HCT116 (cell line): Measurements from ENCODE around the gene UTF1. TPM values are rescaled to one million over a fixed set of nuclear protein-coding genes. Genes with fewer than 3 reads are reported as not detected.

Experiments used
- ATAC-seq: fragments of 200-7000 bp; cut with Tn5 transposase; 2 replicates; pipeline ENCODE4 v1.9.1; 2020; ENCODE audit warnings: mild to moderate bottlenecking, moderate library complexity
- BruUV-seq: library from RNA; stranded (reverse); fragments of 400-500 nt; replicated peaks from 2 replicates; lab custom pipeline; 2021; lab: Mats Ljungman, UMichigan
- CTCF ChIA-PET: fragments of 300-600 bp; sonication (Branson Sonifier 250); formaldehyde crosslinking; loops from one replicate; lab custom pipeline; 2021; ENCODE audit warnings: antibody characterized with exemption; lab: Charles Lee
- POLR2A ChIA-PET: fragments of 300-600, 350-600 bp; sonication (Branson Sonifier 250); formaldehyde crosslinking; loops from one replicate; lab custom pipeline; 2021; ENCODE audit warnings: antibody characterized with exemption; lab: Charles Lee
- RAD21 ChIA-PET, 2 experiments: fragments of 300-600 bp; sonication (Branson Sonifier 250); formaldehyde crosslinking; loops; one replicate each; lab custom pipeline; 2023; ENCODE audit warnings: low total read pairs in 2 of 2; ENCODE audit not compliant: uncharacterized antibody in 2 of 2, unreplicated experiment in 2 of 2, low non-redundant PET in 1 of 2; lab: Charles Lee
- DNase-seq: peaks from one replicate; pipeline ENCODE4 v3.0.0-alpha.2; 2010; ENCODE audit warnings: low read depth, low spot score
- H2AFZ ChIP-seq: fragments of 200-600 bp; shearing (Covaris generic), sonication (generic); 2 replicates; pipeline ENCODE4 v1.6.1; 2017; ENCODE audit warnings: low read depth, mixed run types, mixed read lengths, antibody characterized with exemption, low read length; ENCODE audit not compliant: poor library complexity, severe bottlenecking
- H3K27ac ChIP-seq: 2 replicates; pipeline ENCODE4 v1.5.1; 2012; ENCODE audit warnings: low read depth, low read length
- H3K27me3 ChIP-seq: fragments of 200-600 bp; sonication (generic); 2 replicates; pipeline ENCODE4 v1.6.1; 2016; ENCODE audit warnings: mixed run types, low read length, mixed read lengths; ENCODE audit not compliant: insufficient read depth
- H3K36me3 ChIP-seq, 2 experiments: fragments of 200-500 bp in 1 of 2; fragments of 200-600 bp in 1 of 2; sonication (Bioruptor generic) in 1 of 2; sonication (generic) in 1 of 2; 2 replicates each; pipeline versions ENCODE4 v1.5.1 to v1.6.1; 2014 to 2016; ENCODE audit warnings: low read length in 2 of 2, inconsistent platforms in 1 of 2, mixed read lengths in 1 of 2, mixed run types in 1 of 2; ENCODE audit not compliant: insufficient read depth in 2 of 2, control insufficient read depth in 1 of 2
- H3K4me1 ChIP-seq, 2 experiments: fragments of 200-600 bp in 1 of 2; sonication (generic) in 1 of 2; 2 replicates each; pipeline versions ENCODE4 v1.5.1 to v1.6.1; 2012 to 2017; ENCODE audit warnings: low read length in 2 of 2, inconsistent platforms in 1 of 2, mild to moderate bottlenecking in 1 of 2, mixed read lengths in 1 of 2, mixed run types in 1 of 2, moderate library complexity in 1 of 2; ENCODE audit not compliant: insufficient read depth in 2 of 2, control insufficient read depth in 1 of 2
- H3K4me2 ChIP-seq: fragments of 200-600 bp; sonication (generic); 2 replicates; pipeline ENCODE4 v1.6.1; 2017; ENCODE audit warnings: mixed run types, low read length, mixed read lengths
- H3K4me3 ChIP-seq, 2 experiments: fragments of 200-600 bp in 1 of 2; sonication (generic) in 1 of 2; replicated peaks in 1 of 2; 2 replicates each; pipeline ENCODE4 v1.5.1; 2011 to 2016; ENCODE audit warnings: low read length in 2 of 2, control low read depth in 1 of 2, low read depth in 1 of 2, mild to moderate bottlenecking in 1 of 2, mixed read lengths in 1 of 2, mixed run types in 1 of 2
- H3K79me2 ChIP-seq: fragments of 200-600 bp; sonication (generic); 2 replicates; pipeline ENCODE4 v1.6.1; 2017; ENCODE audit warnings: mild to moderate bottlenecking, mixed run types, low read length, moderate library complexity, mixed read lengths; ENCODE audit not compliant: insufficient read depth
- H3K9ac ChIP-seq: fragments of 200-600 bp; sonication (generic); 2 replicates; pipeline ENCODE4 v1.6.1; 2016; ENCODE audit warnings: low read length, mixed read lengths
- H3K9me2 ChIP-seq: fragments of 200-600 bp; sonication (generic), shearing (Covaris generic); 2 replicates; pipeline ENCODE4 v1.6.1; 2017; ENCODE audit warnings: mixed run types, mild to moderate bottlenecking, moderate library complexity; ENCODE audit not compliant: insufficient read depth
- H3K9me3 ChIP-seq, 2 experiments: fragments of 200-500 bp in 1 of 2; fragments of 200-600 bp in 1 of 2; sonication (Bioruptor generic) in 1 of 2; sonication (generic) in 1 of 2; 2 replicates each; pipeline ENCODE4 v1.6.1; 2014 to 2017; ENCODE audit warnings: low read length in 2 of 2, mixed read lengths in 2 of 2, inconsistent platforms in 1 of 2, low read depth in 1 of 2, mild to moderate bottlenecking in 1 of 2, mixed run types in 1 of 2, moderate library complexity in 1 of 2; ENCODE audit not compliant: control insufficient read depth in 1 of 2, insufficient read depth in 1 of 2
- H4K20me1 ChIP-seq: fragments of 200-600 bp; sonication (generic), shearing (Covaris generic); 2 replicates; pipeline ENCODE4 v1.6.1; 2017; ENCODE audit warnings: mixed run types, mild to moderate bottlenecking, moderate library complexity; ENCODE audit not compliant: insufficient read depth
- ATF3 ChIP-seq: IDR thresholded peaks from 2 replicates; pipeline ENCODE4 v1.6.1; 2012
- CBX3 ChIP-seq: IDR thresholded peaks from 2 replicates; pipeline ENCODE4 v1.6.1; 2012; ENCODE audit warnings: low read depth
- CTCF ChIP-seq, 3 experiments: fragments of 200-600 bp in 1 of 3; sonication (generic) in 1 of 3; IDR thresholded peaks in 2 of 3; conservative IDR thresholded peaks in 1 of 3; 2 replicates each; pipeline ENCODE4 v1.5.1; 2012 to 2017; ENCODE audit warnings: low read depth in 2 of 3, low read length in 2 of 3, antibody characterized with exemption in 1 of 3, borderline replicate concordance in 1 of 3, control low read depth in 1 of 3, mild to moderate bottlenecking in 1 of 3, mixed read lengths in 1 of 3, mixed run types in 1 of 3, moderate library complexity in 1 of 3; ENCODE audit not compliant: insufficient read depth in 1 of 3
- EZH2 ChIP-seq: fragments of 200-600 bp; sonication (generic); IDR thresholded peaks from 2 replicates; pipeline ENCODE4 v1.6.1; 2017; ENCODE audit warnings: antibody characterized with exemption, mixed run types
- EZH2phosphoT487 ChIP-seq: fragments of 200-600 bp; IDR thresholded peaks from 2 replicates; pipeline ENCODE4 v1.6.1; 2018; ENCODE audit warnings: antibody characterized with exemption, borderline replicate concordance
- JUND ChIP-seq: IDR thresholded peaks from 2 replicates; pipeline ENCODE4 v1.6.1; 2012
- MAX ChIP-seq: IDR thresholded peaks from 2 replicates; pipeline ENCODE4 v1.6.1; 2012
- POLR2AphosphoS5 ChIP-seq: IDR thresholded peaks from 2 replicates; pipeline ENCODE4 v1.6.1; 2011; ENCODE audit warnings: mild to moderate bottlenecking, low read depth, low read length, moderate library complexity
- RAD21 ChIP-seq: IDR thresholded peaks from 2 replicates; pipeline ENCODE4 v1.6.1; 2012; ENCODE audit warnings: low read depth, mild to moderate bottlenecking
- REST ChIP-seq: IDR thresholded peaks from 2 replicates; pipeline ENCODE4 v1.6.1; 2012; ENCODE audit warnings: low read depth
- SIN3A ChIP-seq: IDR thresholded peaks from 2 replicates; pipeline ENCODE4 v1.6.1; 2012; ENCODE audit warnings: low read depth
- SRF ChIP-seq: IDR thresholded peaks from 2 replicates; pipeline ENCODE4 v1.6.1; 2012; ENCODE audit warnings: low read depth
- ZFX ChIP-seq: fragments of 450-650 bp; IDR thresholded peaks from 2 replicates; pipeline ENCODE4 v1.6.1; 2017
- intact Hi-C: fragments of 100-400 bp; cut with micrococcal nuclease; formaldehyde crosslinking; loops from 2 replicates; pipeline ENCODE4 v1.10.0; 2022
- total RNA-seq: library from RNA; stranded (reverse); gene quantifications from one replicate; pipeline ENCODE4 v1.2.1, GENCODE V29; 2021; ENCODE audit not compliant: unreplicated experiment

The UTF1 gene
- total RNA-seq, 1 experiment from 2014 or later: not detected

- no peak overlapping the region for H3K9ac ChIP-seq
- BruUV-seq: no TSS peak
- H3K4me1 ChIP-seq: no peaks in the 10 kb centered on the region
- CTCF ChIA-PET: no interaction called here
- H3K4me2 ChIP-seq: no peak overlapping the region
- ATAC-seq: no peak
- H3K9me2 ChIP-seq: no peaks in the 10 kb centered on the region
- RAD21 ChIA-PET: no interaction called here
- H3K36me3 ChIP-seq: no peaks in the 10 kb centered on the region
- TF ChIP-seq MAX: no peak
- TF ChIP-seq EZH2phosphoT487: no peak
- TF ChIP-seq SRF: no peak
- TF ChIP-seq POLR2AphosphoS5: no peak
- TF ChIP-seq JUND: no peak
- TF ChIP-seq RAD21: no peak
- no peak for DNase-seq
- intact Hi-C loops: no loop called here
- no peak overlapping the region for H3K4me3 ChIP-seq
- no peaks in the 10 kb centered on the region for H4K20me1 ChIP-seq
- no peak overlapping the region for H2AFZ ChIP-seq
- H3K27me3 ChIP-seq: no peaks in the 10 kb centered on the region
- H3K27ac ChIP-seq: no peak overlapping the region
- no peaks in the 10 kb centered on the region for H3K9me3 ChIP-seq
- POLR2A ChIA-PET: no interaction called here
- no peaks in the 10 kb centered on the region for H3K79me2 ChIP-seq
Observed at GRCh38 chr10:133186416-133187090, 43.5 kb upstream of the UTF1 start.

GRCh38 chr10:133187091-133187905 is 42.7 kb upstream of the UTF1 start:
- DNase-seq: no peak
- ChIA-PET POLR2A (no interaction called here), RAD21 (no interaction called here), CTCF (no interaction called here)
- H3K4me1 ChIP-seq: no peaks in the 10 kb centered on the region
- H3K4me3 ChIP-seq: no peak overlapping the region
- H3K9ac ChIP-seq: no peak overlapping the region
- no peaks in the 10 kb centered on the region for H3K9me3 ChIP-seq
- H3K36me3 ChIP-seq: no peaks in the 10 kb centered on the region
- no peaks in the 10 kb centered on the region for H3K79me2 ChIP-seq
- no peaks in the 10 kb centered on the region for H3K9me2 ChIP-seq
- no peaks in the 10 kb centered on the region for H3K27me3 ChIP-seq
- ATAC-seq: no peak
- H3K4me2 ChIP-seq: no peak overlapping the region
- no TSS peak for BruUV-seq
- H2AFZ ChIP-seq: no peak overlapping the region
- no peaks in the 10 kb centered on the region for H4K20me1 ChIP-seq
- H3K27ac ChIP-seq: no peak overlapping the region
- intact Hi-C loops: no loop called here
- no peak for TF ChIP-seq EZH2
- no peak for TF ChIP-seq SIN3A
- TF ChIP-seq ZFX: no peak
- no peak for TF ChIP-seq ATF3
- no peak for TF ChIP-seq REST
- no peak for TF ChIP-seq CBX3
- TF ChIP-seq RAD21: no peak
- no peak for TF ChIP-seq CTCF (IDR thresholded peaks at IDR 0.05 in 2 of 3, conservative IDR thresholded peaks at IDR 0.05 in 1 of 3; ENCODE audit: borderline replicate concordance in 1 of 3, insufficient read depth in 1 of 3, low read depth in 2 of 3, low read length in 2 of 3)
- no peak for TF ChIP-seq EZH2phosphoT487
